Transverse colon (tissue), 4 donors: ENCODE results near the gene GDPD3. TPM values are rescaled to one million over a fixed set of nuclear protein-coding genes. Genes with fewer than 3 reads are reported as not detected.

ENCODE experiments used
- DNase-seq: peaks from one replicate; pipeline ENCODE4 v3.0.0-alpha.2; 2019
- H3K27ac ChIP-seq, 4 donors: fragments of 200-600 bp; sonication (generic); 2 replicates each; pipeline ENCODE4 v1.5.1; 2016 to 2018; ENCODE audit warnings: inconsistent platforms in 4 of 4
- H3K27me3 ChIP-seq: fragments of 200-600 bp; sonication (generic); 2 replicates; pipeline ENCODE4 v1.5.1; 2017; ENCODE audit warnings: inconsistent platforms
- H3K36me3 ChIP-seq, 4 donors: fragments of 200-600 bp; sonication (generic); 2 replicates each; pipeline ENCODE4 v1.5.1; 2017 to 2019; ENCODE audit warnings: inconsistent platforms in 4 of 4
- H3K4me1 ChIP-seq, 4 donors: fragments of 200-600 bp; sonication (generic); 2 replicates each; pipeline ENCODE4 v1.5.1; 2017 to 2020; ENCODE audit warnings: inconsistent platforms in 4 of 4
- H3K4me3 ChIP-seq, 4 donors: fragments of 200-600 bp; sonication (generic); 1 replicate in 1 of 4; 2 replicates in 3 of 4; pipeline versions ENCODE4 v1.5.1 to v1.6.1; 2017 to 2019; ENCODE audit warnings: inconsistent platforms in 4 of 4
- H3K9me3 ChIP-seq, 2 donors: fragments of 200-600 bp; sonication (generic); 2 replicates each; pipeline ENCODE4 v1.5.1; 2017 to 2019; ENCODE audit warnings: inconsistent platforms in 2 of 2
- EP300 ChIP-seq: sonication (generic); formaldehyde crosslinking; IDR thresholded peaks from one replicate; pipeline ENCODE4 v1.6.1; 2017; ENCODE audit warnings: antibody characterized with exemption, low read depth
- POLR2A ChIP-seq: fragments of 450-650 bp; IDR thresholded peaks from one replicate; pipeline ENCODE4 v1.6.1; 2016; ENCODE audit warnings: antibody characterized with exemption, mild to moderate bottlenecking, moderate library complexity
- POLR2AphosphoS5 ChIP-seq, 3 donors: sonication (generic); formaldehyde crosslinking; IDR thresholded peaks; one replicate each; pipeline ENCODE4 v1.6.1; 2016; ENCODE audit warnings: antibody characterized with exemption in 3 of 3
- WGBS, 2 donors: methylation state at CpG; one replicate each; pipeline ENCODE4 v1.1.5; 2018; ENCODE audit warnings: low coverage in 1 of 2; 5-methylcytosine and 5-hydroxymethylcytosine counted together
- in situ Hi-C, 4 donors: fragments of 200-750 bp; cut with MboI; loops; one replicate each; pipeline versions ENCODE4 v1.15.0 to v1.15.1; 2017; ENCODE audit warnings: low sequenced_read_pairs in 3 of 4, low pct_ligation_motif_present in 1 of 4, low pct_unique_long_range_greater_than_20kb in 1 of 4
- intact Hi-C: fragments of 100-400 bp; cut with DNase I; formaldehyde crosslinking; loops from one replicate; pipeline ENCODE4 v1.15.1; 2023; ENCODE audit warnings: low total_unique reads
- total RNA-seq, 4 donors: library from RNA; depleted of rRNA; stranded (reverse); fragments of >200 nt; gene quantifications; one replicate each; pipeline ENCODE4 v1.1.0, GENCODE V29; 2016
- TF ChIP-seq, protein P1 (sequence below), 5 experiments: fragments of 200-600 bp in 3 of 5; fragments of 450-650 bp in 2 of 5; sonication (generic) in 3 of 5; IDR thresholded peaks; 1 replicate in 2 of 5; 2 replicates in 3 of 5; pipeline ENCODE4 v1.5.1; 2016 to 2017; ENCODE audit warnings: antibody characterized with exemption in 5 of 5, inconsistent platforms in 3 of 5, mild to moderate bottlenecking in 2 of 5, moderate library complexity in 1 of 5

The GDPD3 gene
- total RNA-seq, 4 donors from 2014 or later: 9.4 to 33.3 (median 30.4) TPM

DNA sequence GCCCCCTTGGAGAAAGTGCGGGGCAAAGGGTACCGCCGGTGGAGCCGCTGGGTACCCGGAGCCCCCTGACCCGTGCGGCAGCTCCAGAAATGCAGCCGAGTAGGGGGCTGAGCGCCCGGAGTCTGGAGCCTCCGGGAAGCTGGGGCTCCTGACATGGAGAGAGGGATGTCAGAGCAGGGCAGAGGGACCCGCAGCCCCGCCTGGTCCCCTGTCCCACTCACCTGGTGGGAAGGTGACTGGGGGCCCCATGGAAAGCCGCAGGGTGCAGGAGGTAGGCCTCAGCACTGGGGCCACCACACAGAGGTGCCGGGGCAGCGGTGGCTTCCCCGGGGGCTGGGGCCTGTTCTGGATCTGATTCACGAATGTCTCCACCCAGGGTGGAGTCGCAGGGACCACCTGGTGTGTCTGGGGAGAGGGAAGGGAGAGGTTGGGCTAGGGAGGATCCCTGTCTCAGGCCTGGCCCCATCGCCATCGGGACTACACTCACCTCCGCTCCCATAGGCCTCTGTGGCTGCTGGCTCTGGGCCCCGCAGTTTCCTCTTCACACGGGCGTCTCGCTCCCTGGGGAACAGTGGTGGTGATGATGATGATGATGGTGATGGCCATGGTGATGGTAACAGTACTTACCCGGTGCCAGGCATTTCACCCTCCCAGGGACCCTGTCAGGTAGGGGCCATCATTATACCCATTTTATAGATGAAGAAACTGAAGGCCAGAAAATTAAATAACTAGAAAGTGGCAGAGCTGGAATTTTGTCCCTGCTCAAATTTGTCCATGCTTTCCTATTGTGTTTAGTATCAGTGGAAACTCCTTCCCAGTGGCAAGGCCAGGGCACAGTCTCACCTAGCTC is 26.8 kb downstream of the GDPD3 start:
- H3K36me3 ChIP-seq: peaks cover 0 to 34% (median 7%) of the 10 kb centered on the region in 4 donors
- H3K4me1 ChIP-seq: peaks cover 0 to 12% (median 8%) of the 10 kb centered on the region in 4 donors
- WGBS, 2 donors: 85% methylated on average over 27 of the region's 27 CpGs; no CpG with 5 or more reads in 1 of the 2 donors
- intact Hi-C loops: no loop called here
- H3K27ac ChIP-seq: no peak overlapping the region
- in situ Hi-C loops: loop anchor here in 2 of 4 donors (25.0 kb wide), 2 partner anchors 326 to 551 kb away; partner anchors contain the start of gene ZNF771 (in 2 of the 2)
- H3K9me3 ChIP-seq: no peaks in the 10 kb centered on the region
- H3K4me3 ChIP-seq: no peak overlapping the region
- TF ChIP-seq, protein P1, sequence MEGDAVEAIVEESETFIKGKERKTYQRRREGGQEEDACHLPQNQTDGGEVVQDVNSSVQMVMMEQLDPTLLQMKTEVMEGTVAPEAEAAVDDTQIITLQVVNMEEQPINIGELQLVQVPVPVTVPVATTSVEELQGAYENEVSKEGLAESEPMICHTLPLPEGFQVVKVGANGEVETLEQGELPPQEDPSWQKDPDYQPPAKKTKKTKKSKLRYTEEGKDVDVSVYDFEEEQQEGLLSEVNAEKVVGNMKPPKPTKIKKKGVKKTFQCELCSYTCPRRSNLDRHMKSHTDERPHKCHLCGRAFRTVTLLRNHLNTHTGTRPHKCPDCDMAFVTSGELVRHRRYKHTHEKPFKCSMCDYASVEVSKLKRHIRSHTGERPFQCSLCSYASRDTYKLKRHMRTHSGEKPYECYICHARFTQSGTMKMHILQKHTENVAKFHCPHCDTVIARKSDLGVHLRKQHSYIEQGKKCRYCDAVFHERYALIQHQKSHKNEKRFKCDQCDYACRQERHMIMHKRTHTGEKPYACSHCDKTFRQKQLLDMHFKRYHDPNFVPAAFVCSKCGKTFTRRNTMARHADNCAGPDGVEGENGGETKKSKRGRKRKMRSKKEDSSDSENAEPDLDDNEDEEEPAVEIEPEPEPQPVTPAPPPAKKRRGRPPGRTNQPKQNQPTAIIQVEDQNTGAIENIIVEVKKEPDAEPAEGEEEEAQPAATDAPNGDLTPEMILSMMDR (IDR thresholded peaks at IDR 0.05): no peak
- H3K27me3 ChIP-seq: no peaks in the 10 kb centered on the region
- no peak for DNase-seq

DNA sequence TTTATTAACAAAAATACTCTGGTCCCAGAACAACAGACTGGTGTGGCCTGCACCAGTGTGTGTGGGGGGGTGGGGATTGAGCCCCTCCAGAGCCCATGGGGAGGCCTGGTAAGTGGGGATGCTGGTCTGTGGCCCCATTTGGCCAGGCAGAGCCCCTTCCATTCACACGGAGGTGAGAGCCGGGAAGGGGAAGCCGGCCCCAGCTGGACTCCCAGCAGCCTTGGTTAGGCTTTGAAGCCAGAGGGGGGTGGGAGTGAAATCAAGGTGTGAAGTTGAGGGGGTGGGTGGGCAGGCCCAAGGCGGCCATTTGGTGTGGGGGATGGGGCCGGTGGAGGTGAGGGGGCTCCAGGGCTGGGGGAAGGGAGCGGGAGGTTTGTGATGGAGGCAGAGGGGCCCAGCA is 27.5 kb downstream of the GDPD3 start:
- WGBS, 2 donors: 73% methylated on average over 6 of the region's 6 CpGs; no CpG with 5 or more reads in 1 of the 2 donors
- intact Hi-C loops (no loop called here), in situ Hi-C loops (loop anchor here in 2 of 4 donors (25.0 kb wide), 2 partner anchors 326 to 551 kb away; partner anchors contain the start of gene ZNF771 (in 2 of the 2))
- peaks cover 0 to 5% (median 2%) of the 10 kb centered on the region in 4 donors for H3K4me1 ChIP-seq
- H3K4me3 ChIP-seq: no peak overlapping the region
- no peaks in the 10 kb centered on the region for H3K27me3 ChIP-seq
- H3K9me3 ChIP-seq: no peaks in the 10 kb centered on the region
- no peak overlapping the region for H3K27ac ChIP-seq
- DNase-seq: no peak
- peaks cover 0 to 39% (median 7%) of the 10 kb centered on the region in 4 donors for H3K36me3 ChIP-seq
- TF ChIP-seq, protein P1 (IDR thresholded peaks at IDR 0.05): no peak
- TF ChIP-seq POLR2AphosphoS5 (IDR thresholded peaks at IDR 0.05) (no peak), EP300 (no peak), POLR2A (no peak)

GRCh38 chr16:30085247-30085646 is 28.1 kb downstream of the GDPD3 start:
- H3K9me3 ChIP-seq: no peaks in the 10 kb centered on the region
- H3K4me1 ChIP-seq: no peaks in the 10 kb centered on the region
- peaks cover 0 to 39% (median 7%) of the 10 kb centered on the region in 4 donors for H3K36me3 ChIP-seq
- TF ChIP-seq POLR2AphosphoS5 (IDR thresholded peaks at IDR 0.05) (no peak), EP300 (no peak), POLR2A (no peak)
- TF ChIP-seq, protein P1 (IDR thresholded peaks at IDR 0.05): no peak
- no peaks in the 10 kb centered on the region for H3K27me3 ChIP-seq
- no peak for DNase-seq
- in situ Hi-C loops: loop anchor here in 2 of 4 donors (25.0 kb wide), 2 partner anchors 327 to 552 kb away; partner anchors contain the start of gene ZNF771 (in 2 of the 2)
- 79% methylated on average over 3 of the region's 3 CpGs; no CpG with 5 or more reads in 1 of the 2 donors for WGBS, 2 donors
- H3K4me3 ChIP-seq: no peak overlapping the region
- intact Hi-C loops: no loop called here
- H3K27ac ChIP-seq: no peak overlapping the region

DNA sequence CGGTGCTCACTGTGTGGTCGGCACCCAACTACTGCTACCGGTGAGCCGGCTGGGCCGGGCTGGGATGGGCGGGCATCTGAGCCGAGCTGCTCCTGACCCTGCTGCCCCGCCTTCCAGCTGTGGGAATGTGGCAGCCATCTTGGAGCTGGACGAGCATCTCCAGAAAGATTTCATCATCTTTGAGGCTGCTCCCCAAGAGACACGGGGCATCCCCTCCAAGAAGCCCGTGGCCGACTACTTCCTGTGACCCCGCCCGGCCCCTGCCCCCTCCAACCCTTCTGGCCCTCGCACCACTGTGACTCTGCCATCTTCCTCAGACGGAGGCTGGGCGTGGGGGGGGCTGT is 28.5 kb downstream of the GDPD3 start:
- Histone ChIP-seq H3K4me1 (no peaks in the 10 kb centered on the region), H3K9me3 (no peaks in the 10 kb centered on the region), H3K27me3 (no peaks in the 10 kb centered on the region), H3K4me3 (no peak overlapping the region), H3K27ac (no peak overlapping the region), H3K36me3 (peaks cover 0 to 39% (median 7%) of the 10 kb centered on the region in 4 donors)
- in situ Hi-C loops: loop anchor here in 2 of 4 donors (25.0 kb wide), 2 partner anchors 328 to 553 kb away; partner anchors contain the start of gene ZNF771 (in 2 of the 2)
- intact Hi-C loops: no loop called here
- DNase-seq: no peak
- 60 to 71% methylated on average over 1 to 17 of the region's 17 CpGs for WGBS, 2 donors
- TF ChIP-seq POLR2AphosphoS5 (IDR thresholded peaks at IDR 0.05) (no peak), EP300 (no peak), POLR2A (no peak)
- TF ChIP-seq, protein P1 (IDR thresholded peaks at IDR 0.05): no peak
